Stomach (tissue), 4 donors: ENCODE results near the gene SERAC1.

ENCODE experiments used
- POLR2A ChIP-seq, 4 donors: fragments of 450-650 bp; IDR thresholded peaks; one replicate each; pipeline ENCODE4 v1.6.1; 2016; ENCODE audit warnings: antibody characterized with exemption in 4 of 4, control low read depth in 2 of 4, mild to moderate bottlenecking in 1 of 4, moderate library complexity in 1 of 4
- TF ChIP-seq, protein P1 (sequence below), 7 experiments: fragments of 450-650 bp in 4 of 7; fragments of 200-600 bp in 3 of 7; sonication (generic) in 3 of 7; IDR thresholded peaks; one replicate each; pipeline ENCODE4 v1.5.1; 2016 to 2019; ENCODE audit warnings: antibody characterized with exemption in 7 of 7, control low read depth in 2 of 7, mild to moderate bottlenecking in 1 of 7

DNA sequence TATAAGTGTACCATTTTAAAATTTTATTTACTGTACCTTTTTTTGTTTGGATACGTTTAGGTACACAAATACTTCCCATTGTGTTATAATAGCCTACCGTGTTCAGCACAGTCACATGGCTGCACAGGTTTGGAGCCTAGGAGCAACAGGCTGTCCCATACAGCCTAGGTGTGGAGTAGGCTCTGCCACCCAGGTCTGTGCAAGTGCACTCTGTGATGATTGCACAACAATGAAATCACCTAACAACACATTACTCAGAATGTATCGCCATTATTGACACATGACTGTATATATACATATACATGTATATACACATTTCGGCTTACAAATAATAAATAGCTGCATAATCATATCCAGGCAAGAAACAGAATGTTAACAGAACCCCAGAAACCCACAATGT is 15.4 kb downstream of the SERAC1 start:
- TF ChIP-seq, protein P1, sequence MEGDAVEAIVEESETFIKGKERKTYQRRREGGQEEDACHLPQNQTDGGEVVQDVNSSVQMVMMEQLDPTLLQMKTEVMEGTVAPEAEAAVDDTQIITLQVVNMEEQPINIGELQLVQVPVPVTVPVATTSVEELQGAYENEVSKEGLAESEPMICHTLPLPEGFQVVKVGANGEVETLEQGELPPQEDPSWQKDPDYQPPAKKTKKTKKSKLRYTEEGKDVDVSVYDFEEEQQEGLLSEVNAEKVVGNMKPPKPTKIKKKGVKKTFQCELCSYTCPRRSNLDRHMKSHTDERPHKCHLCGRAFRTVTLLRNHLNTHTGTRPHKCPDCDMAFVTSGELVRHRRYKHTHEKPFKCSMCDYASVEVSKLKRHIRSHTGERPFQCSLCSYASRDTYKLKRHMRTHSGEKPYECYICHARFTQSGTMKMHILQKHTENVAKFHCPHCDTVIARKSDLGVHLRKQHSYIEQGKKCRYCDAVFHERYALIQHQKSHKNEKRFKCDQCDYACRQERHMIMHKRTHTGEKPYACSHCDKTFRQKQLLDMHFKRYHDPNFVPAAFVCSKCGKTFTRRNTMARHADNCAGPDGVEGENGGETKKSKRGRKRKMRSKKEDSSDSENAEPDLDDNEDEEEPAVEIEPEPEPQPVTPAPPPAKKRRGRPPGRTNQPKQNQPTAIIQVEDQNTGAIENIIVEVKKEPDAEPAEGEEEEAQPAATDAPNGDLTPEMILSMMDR (IDR thresholded peaks at IDR 0.05): no peak
- no peak for TF ChIP-seq POLR2A (IDR thresholded peaks at IDR 0.05)
